AG04449 (cell line): ENCODE data around the gene GLS.
"Not testable (repeated sequence)": the region's sequence is repeated elsewhere in the genome, so short reads cannot be mapped to it uniquely, and the experiment has no call there.

Experiments
- CTCF ChIA-PET: fragments of 350-600 bp; formaldehyde crosslinking; extraction: SDS; loops from one replicate; lab custom pipeline; 2021; ENCODE audit warnings: antibody characterized with exemption; lab: Yijun Ruan, JAX
- POLR2A ChIA-PET: fragments of 400-600, 350-600 bp; formaldehyde crosslinking; extraction: SDS; loops from one replicate; lab custom pipeline; 2020; ENCODE audit warnings: antibody characterized with exemption, inconsistent platforms; lab: Yijun Ruan, JAX
- DNase-seq: peaks from one replicate; pipeline ENCODE4 v3.0.0-alpha.2; 2010; ENCODE audit warnings: low read depth, low spot score
- H3K4me3 ChIP-seq: 2 replicates; pipeline ENCODE4 v1.5.1; 2011; ENCODE audit warnings: low read depth, mild to moderate bottlenecking, control low read depth, low read length
- CTCF ChIP-seq: IDR thresholded peaks from one replicate; pipeline ENCODE4 v1.5.1; 2011; ENCODE audit warnings: mild to moderate bottlenecking, moderate library complexity, low read length, control low read depth, inconsistent platforms; ENCODE audit not compliant: insufficient read depth; ENCODE audit errors: missing control alignments

GLS gene

GRCh38 chr2:190849774-190850173, 30.8 kb upstream of the GLS start:
- TF ChIP-seq CTCF, result no peak
- ChIA-PET POLR2A (interaction anchor here (0.6 to 1.9 kb wide), 7 partner anchors 9 to 67 kb away, joined by 3 to 12 read pairs (median 4); no protein-coding TSS in a partner anchor), CTCF (interaction anchor here (0.9 to 3.1 kb wide), 43 partner anchors 7 to 531 kb away, joined by 3 to 55 read pairs (median 6); partner anchors contain the start of genes GLS and HIBCH)
- no peak for DNase-seq
- no peak overlapping the region for H3K4me3 ChIP-seq

GRCh38 chr2:190853022-190853421, 27.6 kb upstream of the GLS start:
- POLR2A ChIA-PET, H3K4me3 ChIP-seq, DNase-seq: not testable (repeated sequence)
- CTCF ChIA-PET, result interaction anchor here (1.4 to 2.2 kb wide), 2 partner anchors 8 to 14 kb away, joined by 3 to 8 read pairs; no protein-coding TSS in a partner anchor

- TF ChIP-seq CTCF, result no peak
- ChIA-PET POLR2A (interaction anchor here (1.0 kb wide), 1 partner anchor 28 kb away, joined by 3 read pairs; no protein-coding TSS in a partner anchor), CTCF (interaction anchor here (1.4 to 2.2 kb wide), 2 partner anchors 9 to 15 kb away, joined by 3 to 8 read pairs; no protein-coding TSS in a partner anchor)
- H3K4me3 ChIP-seq, result no peak overlapping the region
- DNase-seq, result no peak
Observed at GRCh38 chr2:190853531-190854383, 26.9 kb upstream of the GLS start.

GRCh38 chr2:190854726-190855125, 25.9 kb upstream of the GLS start:
- ChIA-PET POLR2A (no interaction called here), CTCF (interaction anchor here (1.4 to 2.2 kb wide), 2 partner anchors 10 to 16 kb away, joined by 3 to 8 read pairs; no protein-coding TSS in a partner anchor)
- no peak for TF ChIP-seq CTCF
- no peak for DNase-seq
- H3K4me3 ChIP-seq, result no peak overlapping the region

- TF ChIP-seq CTCF, result no peak
- ChIA-PET POLR2A (no interaction called here), CTCF (interaction anchor here (2.2 kb wide), 1 partner anchor 10 kb away, joined by 8 read pairs; no protein-coding TSS in a partner anchor)
Observed at GRCh38 chr2:190855245-190855644, 25.4 kb upstream of the GLS start.

GRCh38 chr2:190856985-190857384, 23.6 kb upstream of the GLS start:
- ChIA-PET POLR2A (no interaction called here), CTCF (interaction anchor here (1.0 to 1.1 kb wide), 3 partner anchors 12 to 47 kb away, joined by 3 to 7 read pairs (median 3); no protein-coding TSS in a partner anchor)

More at GRCh38 chr2:190855245-190855644, 25.4 kb upstream of the GLS start:
- no peak for DNase-seq
- H3K4me3 ChIP-seq, result no peak overlapping the region

More at GRCh38 chr2:190856985-190857384, 23.6 kb upstream of the GLS start:
- no peak for TF ChIP-seq CTCF
- DNase-seq, result no peak
- H3K4me3 ChIP-seq, result no peak overlapping the region
